Measurements from ENCODE around the gene TMC2. TPM values are rescaled to one million over a fixed set of nuclear protein-coding genes. Genes with fewer than 3 reads are reported as not detected.

The TMC2 gene
- total RNA-seq, 1 donor from 2014 or later = not detected

- Histone ChIP-seq H3K36me3 (peaks cover 7 to 71% of the 10 kb centered on the region in 2 donors), H3K4me3 (no peak overlapping the region), H3K4me1 (peaks cover 21% of the 10 kb centered on the region), H3K9me3 (no peaks in the 10 kb centered on the region), H3K27me3 (no peaks in the 10 kb centered on the region), H3K27ac (no peak overlapping the region)
- TF ChIP-seq POLR2AphosphoS5 (IDR thresholded peaks at IDR 0.05; ENCODE audit: insufficient read depth in 1 of 2, low read depth in 1 of 2) = no peak
- no peak for TF ChIP-seq CTCF (IDR thresholded peaks at IDR 0.05)
- TF ChIP-seq POLR2A (IDR thresholded peaks at IDR 0.05) = no peak
- DNase-seq (ENCODE audit: extremely low spot score in 2 of 2) = no peak
- intact Hi-C loops (cut with DNase I) = loop anchor here (10.0 kb wide), 1 partner anchor 122 kb away; the partner anchor contains the start of gene TMC2
Measured at GRCh38 chr20:2656471-2657117, 120.2 kb downstream of the TMC2 start.

GRCh38 chr20:2657241-2657640, 120.9 kb downstream of the TMC2 start:
- intact Hi-C loops (cut with DNase I) = loop anchor here (10.0 kb wide), 1 partner anchor 122 kb away; the partner anchor contains the start of gene TMC2
- DNase-seq (ENCODE audit: extremely low spot score in 2 of 2) = no peak
- Histone ChIP-seq H3K4me3 (no peak overlapping the region), H3K27ac (no peak overlapping the region), H3K36me3 (peaks cover 7 to 77% of the 10 kb centered on the region in 2 donors), H3K4me1 (peaks cover 20% of the 10 kb centered on the region), H3K27me3 (no peaks in the 10 kb centered on the region), H3K9me3 (no peaks in the 10 kb centered on the region)
- TF ChIP-seq POLR2AphosphoS5 (IDR thresholded peaks at IDR 0.05; ENCODE audit: insufficient read depth in 1 of 2, low read depth in 1 of 2) = no peak
- no peak for TF ChIP-seq POLR2A (IDR thresholded peaks at IDR 0.05)

GRCh38 chr20:2657674-2658073, 121.3 kb downstream of the TMC2 start:
- no peaks in the 10 kb centered on the region for H3K27me3 ChIP-seq
- no peak for DNase-seq (ENCODE audit: extremely low spot score in 2 of 2)
- no peak overlapping the region for H3K27ac ChIP-seq
- H3K4me1 ChIP-seq = peaks cover 21% of the 10 kb centered on the region
- TF ChIP-seq CTCF (IDR thresholded peaks at IDR 0.05) = no peak
- no peak for TF ChIP-seq POLR2A (IDR thresholded peaks at IDR 0.05)
- no peak for TF ChIP-seq POLR2AphosphoS5 (IDR thresholded peaks at IDR 0.05; ENCODE audit: insufficient read depth in 1 of 2, low read depth in 1 of 2)
- no peaks in the 10 kb centered on the region for H3K9me3 ChIP-seq
- no peak overlapping the region for H3K4me3 ChIP-seq
- peaks cover 7 to 81% of the 10 kb centered on the region in 2 donors for H3K36me3 ChIP-seq
- intact Hi-C loops (cut with DNase I) = loop anchor here (10.0 kb wide), 1 partner anchor 123 kb away; the partner anchor contains the start of gene TMC2

GRCh38 chr20:2658414-2659354, 122.3 kb downstream of the TMC2 start:
- intact Hi-C loops (cut with DNase I) = loop anchor here (10.0 kb wide), 1 partner anchor 124 kb away; the partner anchor contains the start of gene TMC2
- no peaks in the 10 kb centered on the region for H3K27me3 ChIP-seq

More at GRCh38 chr20:2658414-2659354, 122.3 kb downstream of the TMC2 start:
- H3K4me3 ChIP-seq = no peak overlapping the region
- H3K4me1 ChIP-seq = peaks cover 25% of the 10 kb centered on the region
- TF ChIP-seq POLR2AphosphoS5 (IDR thresholded peaks at IDR 0.05; ENCODE audit: insufficient read depth in 1 of 2, low read depth in 1 of 2) = no peak
- no peak for TF ChIP-seq POLR2A (IDR thresholded peaks at IDR 0.05)
- TF ChIP-seq CTCF (IDR thresholded peaks at IDR 0.05) = no peak
- no peaks in the 10 kb centered on the region for H3K9me3 ChIP-seq
- H3K27ac ChIP-seq = no peak overlapping the region
- no peak for DNase-seq (ENCODE audit: extremely low spot score in 2 of 2)
- H3K36me3 ChIP-seq = peaks cover 7 to 82% of the 10 kb centered on the region in 2 donors

Data from vagina (tissue), 2 donors.